GM12891 (cell line): ENCODE results near the gene RHBDF2.

Experiments used
- DNase-seq: peaks from one replicate; pipeline ENCODE4 v3.0.0; 2011; ENCODE audit warnings: low spot score; ENCODE audit not compliant: insufficient read length
- FAIRE-seq: peaks from 2 replicates; lab custom pipeline; 2011; peaks lifted over from hg19 to GRCh38; lab: Jason Lieb, UNC
- PAX5 ChIP-seq: IDR thresholded peaks from 2 replicates; pipeline ENCODE4 v1.6.1; 2011; ENCODE audit warnings: low read length, moderate library complexity, mild to moderate bottlenecking; ENCODE audit not compliant: insufficient read depth, severe bottlenecking
- POLR2A ChIP-seq: IDR thresholded peaks from 2 replicates; pipeline ENCODE4 v1.6.1; 2011; ENCODE audit warnings: low read depth, low read length, control low read depth
- POLR2AphosphoS5 ChIP-seq: IDR thresholded peaks from 2 replicates; pipeline ENCODE4 v1.6.1; 2011; ENCODE audit warnings: low read depth, low read length, control low read depth
- POU2F2 ChIP-seq: IDR thresholded peaks from 2 replicates; pipeline ENCODE4 v1.6.1; 2011; ENCODE audit warnings: low read depth, mild to moderate bottlenecking, control low read depth, low read length, moderate library complexity
- SPI1 ChIP-seq: IDR thresholded peaks from 2 replicates; pipeline ENCODE4 v1.6.1; 2011; ENCODE audit warnings: low read depth, low read length, control low read depth
- TAF1 ChIP-seq: IDR thresholded peaks from 2 replicates; pipeline ENCODE4 v1.6.1; 2011; ENCODE audit warnings: low read depth, low read length, control low read depth

RHBDF2 gene

DNA sequence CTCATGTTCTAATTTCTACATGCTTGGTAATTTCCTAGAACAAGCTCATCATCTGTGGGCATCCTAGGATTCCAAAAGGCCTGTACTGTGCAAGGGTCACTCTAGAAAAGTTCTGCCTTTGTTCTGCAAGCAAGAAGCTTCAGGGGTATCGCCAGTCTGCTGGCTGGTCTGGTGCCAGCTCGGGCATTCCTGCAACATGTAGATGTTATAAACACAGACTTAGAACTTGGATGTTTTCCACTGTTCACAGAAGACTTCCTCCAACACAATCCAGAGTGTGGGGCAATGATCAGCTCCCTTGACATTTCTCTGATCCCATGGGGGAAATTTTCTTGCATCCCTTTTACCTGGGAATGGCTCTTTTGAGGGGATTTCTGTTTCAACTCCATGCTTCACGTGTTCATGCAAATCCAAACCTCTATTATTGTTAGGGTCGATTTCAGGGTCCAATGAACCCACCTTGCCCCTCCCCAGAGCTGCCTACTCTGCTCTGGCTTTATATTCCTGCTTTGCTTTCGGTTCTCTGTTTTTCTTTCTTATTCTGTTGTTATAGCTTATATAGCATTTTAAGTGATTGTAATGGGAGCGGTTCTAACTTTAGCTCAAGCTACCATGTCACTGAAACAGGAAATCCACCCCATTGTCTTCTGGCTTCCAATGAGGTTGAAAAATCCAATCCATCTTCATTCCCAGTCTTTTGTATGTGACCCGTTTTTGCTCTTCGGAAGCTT lies 73.6 kb downstream of the RHBDF2 start:
- no peak for TF ChIP-seq POLR2AphosphoS5
- peak; percentile 50 for TF ChIP-seq SPI1
- DNase-seq = no peak
- no peak for FAIRE-seq

DNA sequence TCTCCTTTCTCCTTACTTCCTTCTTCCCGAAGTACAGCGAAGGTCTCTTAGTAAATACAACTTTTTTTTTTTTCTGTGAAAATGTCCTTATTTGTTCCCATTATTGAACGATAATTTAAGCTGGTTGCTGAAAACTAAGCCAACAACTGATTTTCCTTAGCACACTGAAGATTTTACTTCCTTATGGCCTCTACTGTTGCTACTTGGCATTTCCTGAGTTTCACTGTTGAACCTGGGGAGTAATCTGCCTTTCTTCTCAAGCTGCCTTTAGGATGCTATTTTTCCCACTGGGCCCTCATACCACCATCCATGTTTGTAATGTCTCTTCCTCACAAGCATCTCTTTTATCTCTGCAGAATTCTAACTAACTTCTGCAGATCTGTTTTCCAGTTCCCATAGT lies 74.4 kb downstream of the RHBDF2 start:
- TF ChIP-seq POLR2A (no peak), TAF1 (no peak), PAX5 (no peak), SPI1 (no peak), POU2F2 (no peak)
- FAIRE-seq (no peak), DNase-seq (no peak)

DNA sequence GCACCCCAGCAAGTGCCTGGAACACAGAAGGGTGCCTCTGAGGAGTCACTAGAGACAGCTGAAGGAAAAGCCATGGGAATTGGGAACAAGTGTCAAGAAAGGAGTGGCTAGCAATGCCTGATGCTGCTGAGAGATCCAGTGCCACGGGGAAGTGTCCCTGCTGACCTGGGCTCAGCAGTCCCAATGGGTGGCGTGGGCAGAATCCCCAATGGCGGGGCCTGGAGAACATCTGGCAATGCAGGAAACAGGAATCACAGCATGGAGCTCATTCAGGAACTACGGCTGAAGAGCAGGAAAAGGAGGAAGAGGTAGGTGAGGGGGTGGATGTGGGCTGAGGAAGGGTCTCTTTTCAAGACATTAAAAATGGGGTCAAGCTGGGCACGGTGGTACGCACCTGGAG lies 78.4 kb downstream of the RHBDF2 start:
- FAIRE-seq (no peak), DNase-seq (no peak)
- TF ChIP-seq TAF1 (no peak), SPI1 (no peak), POLR2A (no peak), POLR2AphosphoS5 (no peak), POU2F2 (no peak)

DNA sequence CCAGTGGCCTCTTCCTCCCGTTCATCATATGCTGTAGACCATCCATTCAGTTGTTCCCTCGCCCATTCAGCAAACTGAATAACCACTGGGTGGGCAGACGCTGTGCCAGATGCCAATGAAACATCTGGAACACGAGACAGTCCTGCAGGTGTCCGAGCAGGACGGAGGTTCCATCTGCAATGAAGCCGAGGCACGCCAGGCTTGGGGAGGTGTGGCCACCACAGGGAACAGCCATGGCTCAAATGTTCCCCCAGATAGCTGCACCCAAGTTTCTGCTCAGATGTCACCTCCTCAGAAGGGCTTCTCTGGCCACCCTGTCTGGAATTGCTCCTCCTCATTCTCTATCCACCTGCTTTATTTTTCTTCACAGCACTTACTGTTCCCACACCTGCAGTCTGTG lies 78.8 kb downstream of the RHBDF2 start:
- TF ChIP-seq POU2F2 = no peak
- TF ChIP-seq POLR2A = no peak
- no peak for TF ChIP-seq POLR2AphosphoS5
- TF ChIP-seq SPI1 = no peak
- DNase-seq (no peak), FAIRE-seq (no peak)

DNA sequence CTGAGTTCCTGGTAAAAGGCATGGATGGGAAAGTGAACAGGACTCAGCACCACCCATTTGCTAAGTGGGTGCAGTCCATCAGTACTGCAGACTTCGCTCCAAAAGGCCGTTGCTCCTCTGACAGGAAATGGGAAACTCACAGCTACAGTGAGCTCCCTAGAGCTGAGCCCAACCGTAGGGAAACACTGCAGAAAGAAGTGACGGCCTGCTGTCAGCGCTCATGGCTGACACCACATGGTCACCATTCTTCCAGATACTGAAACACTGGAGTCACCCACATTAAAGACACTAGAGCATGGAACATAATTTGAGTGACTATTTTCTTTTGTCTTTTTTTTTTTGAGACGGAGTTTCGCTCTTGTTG lies 80.2 kb downstream of the RHBDF2 start:
- TF ChIP-seq POU2F2 (no peak), POLR2A (no peak), TAF1 (no peak), POLR2AphosphoS5 (no peak), PAX5 (no peak), SPI1 (no peak)
- DNase-seq = no peak
- FAIRE-seq = no peak
